Stimulated activated CD8-positive, alpha-beta memory T cell treated with anti-CD3 and anti-CD28 coated beads, Interleukin-7, amount 100 ng/mL, for 1 hour (primary cell): ENCODE data around the gene CDK17.
"Not testable (repeated sequence)": the region's sequence is repeated elsewhere in the genome, so short reads cannot be mapped to it uniquely, and the experiment has no call there.

Experiments
- DNase-seq, 2 donors: peaks; one replicate each; pipeline ENCODE4 v3.0.0-alpha.2; 2020; ENCODE audit warnings: low read depth in 2 of 2

CDK17 gene

GRCh38 chr12:96387981-96388380 is 12.3 kb downstream of the CDK17 start:
- no peak for DNase-seq

- no peak for DNase-seq
Measured at GRCh38 chr12:96386794-96387193, 13.4 kb downstream of the CDK17 start.

- DNase-seq = no peak
Measured at GRCh38 chr12:96383991-96384390, 16.2 kb downstream of the CDK17 start.

- no peak for DNase-seq
Measured at GRCh38 chr12:96383371-96383770, 16.9 kb downstream of the CDK17 start.

GRCh38 chr12:96379743-96380142 is 20.5 kb downstream of the CDK17 start:
- DNase-seq = not testable (repeated sequence)

GRCh38 chr12:96378319-96378718 is 21.9 kb downstream of the CDK17 start:
- no peak for DNase-seq

- DNase-seq = no peak
Measured at GRCh38 chr12:96376865-96377264, 23.4 kb downstream of the CDK17 start.

GRCh38 chr12:96375841-96376604 is 24.2 kb downstream of the CDK17 start:
- DNase-seq = no peak

- no peak for DNase-seq
Measured at GRCh38 chr12:96375170-96375569, 25.1 kb downstream of the CDK17 start.

GRCh38 chr12:96371790-96372699 is 28.2 kb downstream of the CDK17 start:
- no peak for DNase-seq

- DNase-seq = no peak
Measured at GRCh38 chr12:96371138-96371789, 29.0 kb downstream of the CDK17 start.

GRCh38 chr12:96368687-96369086 is 31.6 kb downstream of the CDK17 start:
- no peak for DNase-seq

GRCh38 chr12:96368233-96368632 is 32.0 kb downstream of the CDK17 start:
- no peak for DNase-seq

- no peak for DNase-seq
Measured at GRCh38 chr12:96366381-96366654, 33.9 kb downstream of the CDK17 start.

- no peak for DNase-seq
Measured at GRCh38 chr12:96365604-96366380, 34.4 kb downstream of the CDK17 start.

- DNase-seq = no peak
Measured at GRCh38 chr12:96364092-96364700, 36.0 kb downstream of the CDK17 start.

GRCh38 chr12:96361074-96361473 is 39.2 kb downstream of the CDK17 start:
- no peak for DNase-seq

GRCh38 chr12:96360550-96360949 is 39.7 kb downstream of the CDK17 start:
- DNase-seq = no peak

GRCh38 chr12:96359328-96359727 is 40.9 kb downstream of the CDK17 start:
- DNase-seq = no peak

- DNase-seq = no peak
Measured at GRCh38 chr12:96356831-96357230, 43.4 kb downstream of the CDK17 start.

GRCh38 chr12:96354844-96355534 is 45.2 kb downstream of the CDK17 start:
- no peak for DNase-seq
